ENCODE results near the gene WDR83. TPM values are rescaled to one million over a fixed set of nuclear protein-coding genes. Genes with fewer than 3 reads are reported as not detected.

Gene WDR83
- total and polyA plus RNA-seq, 2 of the 8 experiments (the other 6 are each of a cell fraction or from before 2014, with no cell fraction given) = 12.6 to 15.3 TPM

DNA sequence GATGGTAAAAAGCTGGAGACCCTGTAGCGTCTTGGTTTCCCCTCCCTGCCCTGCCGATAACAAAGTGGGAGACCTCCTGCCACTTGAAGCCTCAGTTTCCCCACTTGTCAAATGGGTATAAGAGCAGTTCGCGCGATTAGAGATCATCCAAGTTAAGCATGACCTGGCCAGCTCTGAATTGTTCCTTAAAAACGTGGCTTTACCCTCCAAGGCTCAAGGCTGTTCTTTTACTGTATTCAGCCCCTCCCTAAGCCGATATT is 56.7 kb downstream of the WDR83 start:
- H3K79me2 ChIP-seq (ENCODE audit: control insufficient read depth in 1 of 2, insufficient read depth in 2 of 2, low read length in 2 of 2) = peaks cover 27 to 48% of the 10 kb centered on the region in 2 experiments
- H3K27me3 ChIP-seq (replicated peaks in 1 of 4; ENCODE audit: control insufficient read depth in 3 of 4, extremely low read depth in 1 of 4, insufficient read depth in 3 of 4, low read length in 3 of 4) = no peaks in the 10 kb centered on the region
- H3K36me3 ChIP-seq (ENCODE audit: control insufficient read depth in 2 of 4, insufficient read depth in 4 of 4, low read length in 3 of 4) = peaks cover 4 to 13% (median 7%) of the 10 kb centered on the region in 4 experiments; a peak in 6 of 8 replicates
- no peak overlapping the region for H3K14ac ChIP-seq (ENCODE audit: insufficient read length)
- 0 out of 2 replicates have a peak overlapping the region, but pooled peaks have one; percentile 58 for H4K8ac ChIP-seq (ENCODE audit: extremely low read depth, insufficient read depth, low read length)
- H3K23me2 ChIP-seq (ENCODE audit: low read depth, low read length) = peaks cover 10% of the 10 kb centered on the region
- peaks cover 10% of the 10 kb centered on the region; the same call in 1 of the 2 replicates for H3K79me1 ChIP-seq (ENCODE audit: low read depth, low read length)
- H2AK5ac ChIP-seq (ENCODE audit: low read depth, low read length) = 0 out of 2 replicates have a peak overlapping the region, but pooled peaks have one; percentile 42
- no peak overlapping the region; the same call in 1 of the 2 replicates for H2BK12ac ChIP-seq (ENCODE audit: low read depth, low read length)
- H3K23ac ChIP-seq (ENCODE audit: insufficient read length) = no peak overlapping the region
- H4K5ac ChIP-seq (ENCODE audit: insufficient read length, low read depth, low read length) = peak overlapping the region; percentile 15
- H3K18ac ChIP-seq (ENCODE audit: extremely low read depth, low read length) = peak overlapping the region; percentile 75
- POLR2A ChIA-PET (ENCODE audit: partially characterized antibody) = interaction anchor here (0.7 to 12.9 kb wide), 27 partner anchors 9 to 432 kb away, joined by 3 to 258 read pairs (median 6); partner anchors contain the start of genes BEST2, DHPS, FBXW9 and GCDH
- H3K4me3 ChIP-seq (ENCODE audit: extremely low read depth in 1 of 4, insufficient read depth in 2 of 4, low read depth in 3 of 4, low read length in 4 of 4) = peak overlapping the region; percentile 80 to 93 (median 82)
- no peak for FAIRE-seq
- no peak overlapping the region for H2AFZ ChIP-seq (ENCODE audit: low read length)
- H2BK120ac ChIP-seq (replicated peaks; ENCODE audit: low read depth, low read length) = no peak overlapping the region
- H4K91ac ChIP-seq (replicated peaks; ENCODE audit: insufficient read length, low read length) = peak overlapping the region; percentile 31
- 1% methylated on average over 7 of the region's 7 CpGs; no CpG with 5 or more reads in 1 of the 2 experiments for WGBS, 2 experiments (ENCODE audit: extremely low coverage in 1 of 2, insufficient coverage in 1 of 2, insufficient read length in 1 of 2, insufficient replicate concordance in 2 of 2, low coverage in 1 of 2, low lambda C conversion rate in 2 of 2, missing lambda C conversion rate in 1 of 2)
- H2BK15ac ChIP-seq (ENCODE audit: low read length) = no peak overlapping the region; the same call in 1 of the 2 replicates
- peak overlapping the region; percentile 93 for H3K4me2 ChIP-seq (ENCODE audit: insufficient read depth in 1 of 2, low read depth in 2 of 2, low read length in 2 of 2)
- peak overlapping the region; percentile 87 for H3K27ac ChIP-seq (ENCODE audit: low read depth, low read length)
- no peak overlapping the region for H2BK20ac ChIP-seq (ENCODE audit: low read length)
- H3K56ac ChIP-seq (replicated peaks; ENCODE audit: insufficient read length, low read depth, low read length) = peak overlapping the region; percentile 3
- H3K9me3 ChIP-seq (ENCODE audit: insufficient read depth in 2 of 2, low read depth in 1 of 2, low read length in 1 of 2) = no peaks in the 10 kb centered on the region
- H3K4me1 ChIP-seq (replicated peaks in 1 of 4; ENCODE audit: control insufficient read depth in 3 of 4, insufficient read depth in 4 of 4, low read length in 3 of 4) = peaks cover 0 to 6% (median 2%) of the 10 kb centered on the region in 4 experiments; a peak in 5 of 7 replicates
- H4K20me1 ChIP-seq (replicated peaks in 1 of 2; ENCODE audit: control insufficient read depth in 1 of 2, insufficient read depth in 2 of 2, low read length in 2 of 2) = peaks cover 4 to 12% of the 10 kb centered on the region in 2 experiments
- CTCF ChIA-PET (ENCODE audit: partially characterized antibody) = interaction anchor here (0.7 to 3.9 kb wide), 11 partner anchors 11 to 124 kb away, joined by 3 to 20 read pairs (median 5); partner anchors contain the start of gene TRIR
- 0 out of 2 replicates have a peak overlapping the region, but pooled peaks have one; percentile 76 for H2BK5ac ChIP-seq (ENCODE audit: low read depth, low read length)
- peak overlapping the region; percentile 72 to 97 (median 89) for H3K9ac ChIP-seq (replicated peaks in 1 of 4; ENCODE audit: extremely low read depth in 1 of 4, low read depth in 3 of 4, low read length in 3 of 4)
- no peak for DNase-seq (ENCODE audit: low read depth in 1 of 2, low spot score in 2 of 2)
- peak overlapping the region; percentile 17 for H3K4ac ChIP-seq (replicated peaks; ENCODE audit: insufficient read length, low read depth, low read length)
- TF ChIP-seq RFX5 (IDR thresholded peaks at IDR 0.05; ENCODE audit: borderline replicate concordance, low read depth, low read length) (no peak), ASH2L (IDR thresholded peaks at IDR 0.05; ENCODE audit: low read length) (no peak), HDAC6 (IDR thresholded peaks at IDR 0.05; ENCODE audit: low read depth, low read length) (no peak), GABPA (IDR thresholded peaks at IDR 0.05; ENCODE audit: borderline replicate concordance, insufficient read depth, low read length) (no peak), SUZ12 (IDR thresholded peaks at IDR 0.05; ENCODE audit: low read length) (no peak), KDM1A (IDR thresholded peaks at IDR 0.05; ENCODE audit: borderline replicate concordance, low read length) (no peak), TAF7 (optimal IDR thresholded peaks at IDR 0.05; ENCODE audit: borderline replicate concordance, low read depth, low read length) (no peak), CBX5 (IDR thresholded peaks at IDR 0.05; ENCODE audit: low read depth, low read length) (no peak), CEBPB (IDR thresholded peaks at IDR 0.05; ENCODE audit: low read depth, low read length) (no peak), JUN (IDR thresholded peaks at IDR 0.05; ENCODE audit: low read depth, low read length) (no peak)
- TF ChIP-seq, protein P1, sequence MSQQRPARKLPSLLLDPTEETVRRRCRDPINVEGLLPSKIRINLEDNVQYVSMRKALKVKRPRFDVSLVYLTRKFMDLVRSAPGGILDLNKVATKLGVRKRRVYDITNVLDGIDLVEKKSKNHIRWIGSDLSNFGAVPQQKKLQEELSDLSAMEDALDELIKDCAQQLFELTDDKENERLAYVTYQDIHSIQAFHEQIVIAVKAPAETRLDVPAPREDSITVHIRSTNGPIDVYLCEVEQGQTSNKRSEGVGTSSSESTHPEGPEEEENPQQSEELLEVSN (IDR thresholded peaks at IDR 0.05) = no peak
- TF ChIP-seq, protein P2, sequence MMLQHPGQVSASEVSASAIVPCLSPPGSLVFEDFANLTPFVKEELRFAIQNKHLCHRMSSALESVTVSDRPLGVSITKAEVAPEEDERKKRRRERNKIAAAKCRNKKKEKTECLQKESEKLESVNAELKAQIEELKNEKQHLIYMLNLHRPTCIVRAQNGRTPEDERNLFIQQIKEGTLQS (IDR thresholded peaks at IDR 0.05; ENCODE audit: insufficient read depth, low read depth, low read length) = no peak

All from H1 (cell line).